GM12878 (cell line): ENCODE measurements around the gene LIN7C. TPM values are rescaled to one million over a fixed set of nuclear protein-coding genes. Genes with fewer than 3 reads are reported as not detected.

Experiments
- ATAC-seq: fragments of 200-7000 bp; cut with Tn5 transposase; 3 replicates; pipeline ENCODE4 v1.9.1; 2020; ENCODE audit warnings: mild to moderate bottlenecking, moderate library complexity
- BruUV-seq: library from RNA; stranded (reverse); fragments of 400-500 nt; replicated peaks from 2 replicates; lab custom pipeline; 2021; lab: Mats Ljungman, UMichigan
- CTCF ChIA-PET: fragments of 300-600 bp; sonication (Branson Sonifier 250); formaldehyde crosslinking; extraction: SDS; loops from one replicate; lab custom pipeline; 2021; ENCODE audit warnings: inconsistent platforms; lab: Yijun Ruan, JAX
- POLR2A ChIA-PET: fragments of 350-600 bp; formaldehyde crosslinking; extraction: SDS; loops from one replicate; lab custom pipeline; 2021; ENCODE audit warnings: inconsistent platforms; lab: Charles Lee
- RAD21 ChIA-PET: fragments of 300-600 bp; sonication (Branson Sonifier 250); formaldehyde crosslinking; loops from one replicate; lab custom pipeline; 2023; ENCODE audit warnings: antibody characterized with exemption; ENCODE audit not compliant: unreplicated experiment; lab: Charles Lee
- SMC1A ChIA-PET: fragments of 300-600 bp; sonication (Branson Sonifier 250); formaldehyde crosslinking; loops from one replicate; lab custom pipeline; 2023; ENCODE audit not compliant: unreplicated experiment, uncharacterized antibody; lab: Charles Lee
- DNase-seq: peaks from one replicate; pipeline ENCODE4 v3.0.0-alpha.2; 2011; ENCODE audit warnings: low read depth, low spot score
- FAIRE-seq: peaks from 3 replicates; lab custom pipeline; 2011; peaks lifted over from hg19 to GRCh38; lab: Jason Lieb, UNC
- H2AFZ ChIP-seq: 2 replicates; pipeline ENCODE4 v1.6.0; 2011; ENCODE audit warnings: low read depth, low read length, control low read depth; ENCODE audit not compliant: control insufficient read depth
- H3K27ac ChIP-seq: 2 replicates; pipeline ENCODE4 v1.5.1; 2011; ENCODE audit warnings: control low read depth; ENCODE audit not compliant: control insufficient read depth, insufficient read depth
- H3K27me3 ChIP-seq, 2 experiments: replicated peaks in 1 of 2; 2 replicates each; pipeline versions ENCODE4 v1.6.0 to v1.6.1; 2011; ENCODE audit warnings: low read length in 1 of 2; ENCODE audit not compliant: control insufficient read depth in 2 of 2, insufficient read depth in 2 of 2
- H3K36me3 ChIP-seq, 2 experiments: 2 replicates each; pipeline ENCODE4 v1.5.1; 2011; ENCODE audit warnings: low read length in 1 of 2; ENCODE audit not compliant: control insufficient read depth in 2 of 2, insufficient read depth in 2 of 2
- H3K4me1 ChIP-seq: 2 replicates; pipeline ENCODE4 v1.6.1; 2011; ENCODE audit warnings: mild to moderate bottlenecking, low read length, moderate library complexity, mixed read lengths; ENCODE audit not compliant: control insufficient read depth, insufficient read depth
- H3K4me2 ChIP-seq: 2 replicates; pipeline ENCODE4 v1.6.0; 2011; ENCODE audit warnings: control low read depth; ENCODE audit not compliant: control insufficient read depth, insufficient read depth
- H3K4me3 ChIP-seq: fragments of 200-600 bp; sonication (generic); 2 replicates; pipeline ENCODE4 v1.5.1; 2016
- H3K79me2 ChIP-seq: 2 replicates; pipeline ENCODE4 v1.6.0; 2011; ENCODE audit warnings: low read length; ENCODE audit not compliant: control insufficient read depth, insufficient read depth
- H3K9ac ChIP-seq: 2 replicates; pipeline ENCODE4 v1.8.0; 2011; ENCODE audit warnings: low read length, control low read depth, mixed read lengths; ENCODE audit not compliant: control insufficient read depth, insufficient read depth
- H3K9me3 ChIP-seq: replicated peaks from 3 replicates; pipeline ENCODE4 v1.5.1; 2011; ENCODE audit warnings: mild to moderate bottlenecking, low read length; ENCODE audit not compliant: control insufficient read depth, insufficient read depth
- H4K20me1 ChIP-seq: 2 replicates; pipeline ENCODE4 v1.6.0; 2011; ENCODE audit not compliant: control insufficient read depth, insufficient read depth
- CTCF ChIP-seq, 3 experiments: IDR thresholded peaks in 2 of 3; conservative IDR thresholded peaks in 1 of 3; 2 replicates each; pipeline ENCODE4 v1.5.1; 2011; ENCODE audit warnings: low read depth in 3 of 3, low read length in 3 of 3, mild to moderate bottlenecking in 3 of 3, control low read depth in 2 of 3, moderate library complexity in 2 of 3, inconsistent platforms in 1 of 3, mixed read lengths in 1 of 3; ENCODE audit not compliant: control insufficient read depth in 2 of 3, insufficient read depth in 1 of 3; ENCODE audit errors: extremely low read depth in 1 of 3
- DPF2 ChIP-seq: fragments of 450-650 bp; IDR thresholded peaks from 2 replicates; pipeline ENCODE4 v1.6.1; 2017; ENCODE audit warnings: mild to moderate bottlenecking
- FOXM1 ChIP-seq: IDR thresholded peaks from 2 replicates; pipeline ENCODE4 v1.6.1; 2012; ENCODE audit warnings: low read depth, mild to moderate bottlenecking, inconsistent platforms, low read length, moderate library complexity
- HDAC6 ChIP-seq: fragments of 200-600 bp; sonication (generic); IDR thresholded peaks from one replicate; pipeline ENCODE4 v1.8.0; 2017; ENCODE audit warnings: antibody characterized with exemption; ENCODE audit not compliant: unreplicated experiment
- JUNB ChIP-seq: IDR thresholded peaks from 2 replicates; pipeline ENCODE4 v1.6.1; 2016; ENCODE audit warnings: antibody characterized with exemption, mild to moderate bottlenecking
- PAX8 ChIP-seq: fragments of 450-650 bp; IDR thresholded peaks from 2 replicates; pipeline ENCODE4 v1.6.1; 2017; ENCODE audit warnings: mild to moderate bottlenecking, moderate library complexity
- RB1 ChIP-seq: fragments of 450-650 bp; formaldehyde crosslinking; IDR thresholded peaks from 2 replicates; pipeline ENCODE4 v1.6.1; 2017; ENCODE audit warnings: mild to moderate bottlenecking, borderline replicate concordance
- RFX5 ChIP-seq: IDR thresholded peaks from 2 replicates; pipeline ENCODE4 v1.6.1; 2011; ENCODE audit warnings: low read depth, low read length, improper control_type of control experiment
- SPI1 ChIP-seq: IDR thresholded peaks from 2 replicates; pipeline ENCODE4 v1.6.1; 2011; ENCODE audit warnings: low read depth, mild to moderate bottlenecking, low read length, moderate library complexity, borderline replicate concordance; ENCODE audit not compliant: insufficient read depth
- WGBS: methylation state at CpG from one replicate; pipeline ENCODE4 v1.1.6; 2016; ENCODE audit warnings: low lambda C conversion rate; ENCODE audit not compliant: insufficient replicate concordance, insufficient coverage; ENCODE audit errors: missing lambda C conversion rate; 5-methylcytosine and 5-hydroxymethylcytosine counted together
- in situ Hi-C: fragments of 300-500 bp; cut with MboI; formaldehyde crosslinking; loops from 9 replicates; pipeline ENCODE4 v1.14.3; 2018; ENCODE audit warnings: mixed read lengths
- intact Hi-C: fragments of 100-400 bp; cut with micrococcal nuclease; formaldehyde crosslinking; loops from one replicate; pipeline ENCODE4 v1.14.2; 2022; ENCODE audit not compliant: unreplicated experiment
- polyA plus RNA-seq, 11 experiments: library from polyadenylated mRNA; depleted of rRNA in 4 of 11; unstranded in 6 of 11; stranded (reverse) in 5 of 11; fragments of >200 nt; fragmentation: Nextera tagmentation in 4 of 11; fragmentation: Illumina TruSeq in 1 of 11; extraction: Ambion mirVana in 4 of 11; extraction: Trizol in 1 of 11; gene quantifications; 1 replicate in 1 of 11; 2 replicates in 10 of 11; pipeline versions ENCODE4 v1.2.1 to v1.2.3, GENCODE V29; 2011 to 2016; ENCODE audit warnings: inconsistent platforms in 2 of 11, missing spikeins in 2 of 11, low read depth in 1 of 11
- total RNA-seq, 4 experiments: library from RNA; depleted of rRNA in 3 of 4; stranded (reverse); fragments of >200 nt in 3 of 4; fragmentation: Illumina TruSeq in 1 of 4; extraction: Trizol in 1 of 4; gene quantifications; 2 replicates each; pipeline versions ENCODE4 v1.2.1 to v1.2.3, GENCODE V29; 2013 to 2021

LIN7C gene
- total and polyA plus RNA-seq, 10 of the 15 experiments (the other 5 are each of a cell fraction or from before 2014, with no cell fraction given), result 6.0 to 23.7 (median 15.1) TPM

DNA sequence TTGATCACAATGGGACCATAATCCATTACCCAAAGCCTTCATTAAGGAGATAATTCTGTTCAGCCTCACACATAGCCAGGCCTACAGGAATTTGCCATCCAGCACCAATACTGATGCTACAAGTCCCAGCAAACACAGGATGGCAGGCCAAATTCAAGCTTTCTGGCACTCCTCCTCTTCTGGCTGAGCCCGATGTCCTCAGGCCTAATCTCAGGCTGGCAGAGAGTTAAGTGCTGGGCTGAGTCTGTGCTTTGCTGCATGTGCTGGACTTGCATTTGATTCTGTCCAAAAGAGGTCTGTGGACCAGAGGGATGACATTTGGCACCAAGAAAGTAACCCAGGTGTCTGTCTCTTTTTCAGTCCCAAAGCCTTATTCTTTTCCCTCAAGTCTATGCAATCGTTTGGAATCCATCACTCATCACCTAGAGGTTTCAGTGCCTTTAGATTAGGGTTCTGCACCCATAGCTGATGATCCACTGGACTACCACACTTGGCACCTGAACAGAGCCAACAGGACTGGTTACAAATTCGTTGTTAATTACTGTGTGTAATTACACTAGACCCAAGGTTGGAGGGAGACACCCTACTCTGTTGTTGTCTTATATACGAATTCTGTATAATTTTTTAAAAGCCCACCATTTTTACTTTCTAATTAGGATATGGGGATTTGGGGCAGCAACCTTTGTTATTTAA is 19.4 kb upstream of the LIN7C start (continued):
- TF ChIP-seq HDAC6 (no peak), PAX8 (no peak), FOXM1 (no peak), DPF2 (no peak), RFX5 (no peak), SPI1 (no peak), RB1 (no peak)

- RAD21 ChIA-PET, result no interaction called here
- WGBS, result 61% methylated on average over 3 of the region's 5 CpGs
- no peak overlapping the region for H3K4me3 ChIP-seq
- H3K79me2 ChIP-seq, result no peaks in the 10 kb centered on the region
- TF ChIP-seq CTCF (IDR thresholded peaks at IDR 0.05 in 2 of 3, conservative IDR thresholded peaks at IDR 0.05 in 1 of 3; ENCODE audit: control insufficient read depth in 2 of 3, extremely low read depth in 1 of 3, insufficient read depth in 1 of 3, low read depth in 3 of 3, low read length in 3 of 3) (0 out of 6 replicates have a peak, but pooled peaks of 1 of the 3 experiments have one; percentile 3), JUNB (no peak)
- no peak overlapping the region for H3K9ac ChIP-seq
- H3K27ac ChIP-seq, result no peak overlapping the region
- no peak overlapping the region for H3K4me2 ChIP-seq
- no peaks in the 10 kb centered on the region for H3K27me3 ChIP-seq
- CTCF ChIA-PET, result interaction anchor here (1.4 kb wide), 1 partner anchor 28 kb away, joined by 4 read pairs; no protein-coding TSS in a partner anchor
- SMC1A ChIA-PET, result interaction anchor here (0.8 kb wide), 1 partner anchor 28 kb away, joined by 3 read pairs; no protein-coding TSS in a partner anchor
- no peak overlapping the region for H2AFZ ChIP-seq
- FAIRE-seq, result no peak
- POLR2A ChIA-PET, result no interaction called here
- H4K20me1 ChIP-seq, result no peaks in the 10 kb centered on the region
- no peaks in the 10 kb centered on the region for H3K9me3 ChIP-seq
- no peak for ATAC-seq
- intact Hi-C loops (no loop called here), in situ Hi-C loops (no loop called here)
- no peaks in the 10 kb centered on the region for H3K36me3 ChIP-seq
- DNase-seq, result no peak
- H3K4me1 ChIP-seq, result no peaks in the 10 kb centered on the region
- no TSS peak for BruUV-seq
Observed at GRCh38 chr11:27524155-27524554, 17.6 kb upstream of the LIN7C start.
